Ovary (tissue), 9 donors: ENCODE measurements around the gene SUN1. TPM values are rescaled to one million over a fixed set of nuclear protein-coding genes. Genes with fewer than 3 reads are reported as not detected.

Experiments
- DNase-seq, 5 donors: peaks; one replicate each; pipeline ENCODE4 v3.0.0-alpha.2; 2019 to 2020
- H3K27ac ChIP-seq, 2 donors: fragments of 200-600 bp; one replicate each; pipeline versions ENCODE4 v1.5.1 to v1.8.0; 2019 to 2022
- H3K27me3 ChIP-seq: fragments of 200-600 bp; one replicate; pipeline ENCODE4 v1.8.0; 2022
- H3K36me3 ChIP-seq: fragments of 200-600 bp; sonication (generic); one replicate; pipeline ENCODE4 v1.5.1; 2019
- H3K4me1 ChIP-seq: one replicate; pipeline ENCODE4 v1.8.1; 2013; ENCODE audit warnings: mild to moderate bottlenecking, moderate library complexity; ENCODE audit not compliant: insufficient read depth
- H3K4me3 ChIP-seq: fragments of 200-600 bp; sonication (generic); one replicate; pipeline ENCODE4 v1.5.1; 2017
- H3K9me3 ChIP-seq, 2 donors: fragments of 200-600 bp in 1 of 2; sonication (generic) in 1 of 2; one replicate each; pipeline versions ENCODE4 v1.5.1 to v1.8.1; 2013 to 2019; ENCODE audit warnings: mild to moderate bottlenecking in 1 of 2, moderate library complexity in 1 of 2
- EP300 ChIP-seq: sonication (generic); formaldehyde crosslinking; IDR thresholded peaks from one replicate; pipeline ENCODE4 v1.6.1; 2017; ENCODE audit warnings: antibody characterized with exemption
- POLR2A ChIP-seq: fragments of 450-650 bp; IDR thresholded peaks from one replicate; pipeline ENCODE4 v1.6.1; 2017; ENCODE audit warnings: antibody characterized with exemption, mild to moderate bottlenecking, moderate library complexity
- WGBS, 3 donors: extraction: QIAGEN DNeasy Blood & Tissue Kit in 1 of 3; methylation state at CpG; one replicate each; pipeline versions ENCODE4 v1.1.5 to v1.1.7; 2013 to 2017; 5-methylcytosine and 5-hydroxymethylcytosine counted together
- intact Hi-C, 4 donors: fragments of 100-400 bp; cut with DNase I; formaldehyde crosslinking; loops; one replicate each; pipeline versions ENCODE4 v1.11.0 to v1.15.1; 2022 to 2023
- polyA plus RNA-seq, 2 donors: library from polyadenylated mRNA; stranded (reverse); fragments of 200-250 nt in 1 of 2; fragments of 350-450 nt in 1 of 2; fragmentation: Illumina TruSeq in 1 of 2; extraction: RNeasy Lipid Tissue Mini Kit (QIAGEN cat#74804) in 1 of 2; gene quantifications; one replicate each; pipeline ENCODE4 v1.2.3, GENCODE V29; 2013 to 2014
- total RNA-seq, 7 donors: library from RNA; depleted of rRNA in 2 of 7; stranded (reverse); fragments of >200 nt in 2 of 7; fragmentation: NEBNext Ultra II Directional in 3 of 7; extraction: Animal tissue kit (Norgen Biotek cat#: 25700) in 3 of 7; gene quantifications; one replicate each; pipeline versions ENCODE4 v1.1.0 to v1.2.4, GENCODE V29; 2016 to 2023
- TF ChIP-seq, protein P1 (sequence below), 3 donors: fragments of 450-650 bp in 2 of 3; fragments of 200-600 bp in 1 of 3; IDR thresholded peaks; one replicate each; pipeline versions ENCODE4 v1.5.1 to v1.8.0; 2016 to 2022; ENCODE audit warnings: antibody characterized with exemption in 3 of 3, mild to moderate bottlenecking in 1 of 3
- donor health status: DM: no; HTN: no; CAD: no; lungs with moderate emphysema.
- donor health status: DM: no; HTN: no; CAD: no.
- donor health status: Bipolar disorder and iron deficiency.
- donor health status: DM: yes; HTN: yes; CAD: no.
- donor health status: DM: no; HTN: no; CAD: no.
- donor health status: DM: yes; HTN: yes; CAD: no.

Gene SUN1
- total and polyA plus RNA-seq, 9 donors = 100 to 196 (median 143) TPM

DNA sequence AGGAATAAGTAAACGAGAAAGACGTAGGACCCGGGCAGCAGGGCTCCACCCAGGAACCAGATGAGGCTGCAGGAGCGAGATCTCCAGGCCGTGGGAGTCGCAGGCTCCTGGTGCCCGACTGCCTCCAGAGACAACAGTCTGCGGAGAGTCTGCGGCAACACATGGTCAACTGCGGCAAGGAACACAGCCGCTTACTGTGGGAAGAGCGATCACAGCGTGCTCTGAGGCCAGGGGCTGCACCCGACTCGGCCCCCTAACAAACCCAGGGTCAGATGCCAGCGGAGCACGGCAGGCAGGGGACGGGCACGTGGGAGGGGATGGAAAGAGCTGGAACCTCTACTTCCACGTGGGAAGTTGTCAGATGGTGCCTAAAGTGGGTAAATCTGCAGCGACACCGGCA lies 70.7 kb downstream of the SUN1 start:
- Histone ChIP-seq H3K4me3 (no peak overlapping the region), H3K9me3 (no peaks in the 10 kb centered on the region), H3K27ac (no peak overlapping the region), H3K36me3 (no peaks in the 10 kb centered on the region), H3K27me3 (no peaks in the 10 kb centered on the region), H3K4me1 (peaks cover 11% of the 10 kb centered on the region)
- DNase-seq = no peak
- TF ChIP-seq POLR2A = no peak
- TF ChIP-seq, protein P1, sequence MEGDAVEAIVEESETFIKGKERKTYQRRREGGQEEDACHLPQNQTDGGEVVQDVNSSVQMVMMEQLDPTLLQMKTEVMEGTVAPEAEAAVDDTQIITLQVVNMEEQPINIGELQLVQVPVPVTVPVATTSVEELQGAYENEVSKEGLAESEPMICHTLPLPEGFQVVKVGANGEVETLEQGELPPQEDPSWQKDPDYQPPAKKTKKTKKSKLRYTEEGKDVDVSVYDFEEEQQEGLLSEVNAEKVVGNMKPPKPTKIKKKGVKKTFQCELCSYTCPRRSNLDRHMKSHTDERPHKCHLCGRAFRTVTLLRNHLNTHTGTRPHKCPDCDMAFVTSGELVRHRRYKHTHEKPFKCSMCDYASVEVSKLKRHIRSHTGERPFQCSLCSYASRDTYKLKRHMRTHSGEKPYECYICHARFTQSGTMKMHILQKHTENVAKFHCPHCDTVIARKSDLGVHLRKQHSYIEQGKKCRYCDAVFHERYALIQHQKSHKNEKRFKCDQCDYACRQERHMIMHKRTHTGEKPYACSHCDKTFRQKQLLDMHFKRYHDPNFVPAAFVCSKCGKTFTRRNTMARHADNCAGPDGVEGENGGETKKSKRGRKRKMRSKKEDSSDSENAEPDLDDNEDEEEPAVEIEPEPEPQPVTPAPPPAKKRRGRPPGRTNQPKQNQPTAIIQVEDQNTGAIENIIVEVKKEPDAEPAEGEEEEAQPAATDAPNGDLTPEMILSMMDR (IDR thresholded peaks at IDR 0.05) = no peak
- TF ChIP-seq EP300 = no peak
- intact Hi-C loops = loop anchor here in 1 of 4 donors (10.0 kb wide), 1 partner anchor 282 kb away; no protein-coding TSS in a partner anchor
- WGBS, 3 donors = 59 to 83% (median 75%) methylated on average over 22 of the region's 22 CpGs

DNA sequence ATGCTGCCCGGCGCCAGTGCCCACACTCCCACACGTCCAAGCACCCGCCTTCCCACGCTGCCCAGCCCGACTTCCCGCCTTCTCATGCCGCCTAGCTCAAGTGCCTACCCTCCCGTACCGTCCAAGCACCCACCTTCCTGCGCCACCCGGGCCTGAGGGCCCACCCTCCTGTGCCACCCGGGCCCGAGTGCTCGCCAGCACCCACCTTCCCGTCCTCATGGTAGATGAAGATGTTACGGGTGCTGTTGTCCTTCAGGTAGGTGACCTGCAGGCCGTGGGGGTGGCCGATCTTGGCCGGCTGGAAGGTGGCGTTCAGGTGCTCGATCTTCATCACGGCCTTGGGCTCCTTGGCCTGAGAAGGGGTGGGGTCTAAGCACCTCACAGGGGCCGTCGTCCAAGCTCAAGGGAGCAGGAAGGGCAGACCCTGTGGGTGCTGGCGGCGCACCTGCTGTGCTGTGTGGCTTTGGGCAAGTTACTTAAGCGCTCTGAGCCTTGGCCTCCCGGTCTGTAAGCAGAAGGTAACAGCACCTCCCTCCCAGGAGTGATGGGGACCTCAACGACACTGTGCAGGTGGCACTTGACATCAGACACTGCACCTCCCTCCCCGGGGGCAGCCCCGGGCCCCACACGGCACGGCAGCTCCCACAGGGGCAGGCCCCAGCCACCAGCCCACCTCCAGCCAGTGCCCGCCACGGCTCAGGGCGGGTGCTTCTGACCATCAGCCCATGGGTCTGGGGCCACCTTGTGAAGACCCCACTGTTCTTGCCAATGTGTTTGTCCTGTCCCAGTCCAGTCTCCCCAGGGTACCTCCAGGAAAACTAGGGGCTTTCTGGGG lies 71.9 kb downstream of the SUN1 start:
- WGBS, 3 donors = 78 to 86% (median 79%) methylated on average over 33 to 37 of the region's 37 CpGs
- H3K4me1 ChIP-seq = peaks cover 11% of the 10 kb centered on the region
- H3K9me3 ChIP-seq = no peaks in the 10 kb centered on the region
- H3K27me3 ChIP-seq = no peaks in the 10 kb centered on the region
- DNase-seq = no peak
- H3K4me3 ChIP-seq = no peak overlapping the region
- no peaks in the 10 kb centered on the region for H3K36me3 ChIP-seq
- H3K27ac ChIP-seq = no peak overlapping the region
- no peak for TF ChIP-seq EP300
- TF ChIP-seq, protein P1 (IDR thresholded peaks at IDR 0.05) = no peak
- TF ChIP-seq POLR2A = no peak
- intact Hi-C loops = loop anchor here in 1 of 4 donors (10.0 kb wide), 1 partner anchor 281 kb away; no protein-coding TSS in a partner anchor

DNA sequence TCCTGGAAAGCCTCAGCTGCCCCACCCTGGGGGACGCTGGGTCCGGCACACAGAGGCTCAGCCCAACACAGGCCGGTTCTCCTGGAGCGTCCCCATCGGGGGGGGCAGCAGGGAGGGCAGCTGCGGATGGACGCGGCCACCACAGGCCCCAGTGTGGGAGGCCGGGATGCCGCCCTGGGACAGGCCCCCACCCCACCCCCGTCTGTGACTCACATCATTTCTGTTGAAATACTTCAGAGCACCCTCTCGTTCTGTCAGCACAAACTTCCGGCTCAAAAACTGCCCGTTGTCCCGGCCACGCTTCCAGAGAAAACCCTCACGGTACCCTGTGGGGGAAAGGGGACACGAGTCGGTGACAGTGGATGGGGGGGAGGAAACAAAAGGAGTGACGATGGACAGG lies 72.6 kb downstream of the SUN1 start:
- no peaks in the 10 kb centered on the region for H3K9me3 ChIP-seq
- H3K27me3 ChIP-seq = no peaks in the 10 kb centered on the region
- no peak overlapping the region for H3K4me3 ChIP-seq
- intact Hi-C loops = loop anchor here in 1 of 4 donors (10.0 kb wide), 1 partner anchor 280 kb away; no protein-coding TSS in a partner anchor
- peaks cover 16% of the 10 kb centered on the region for H3K4me1 ChIP-seq
- no peak overlapping the region for H3K27ac ChIP-seq
- TF ChIP-seq POLR2A = no peak
- no peak for TF ChIP-seq EP300
- no peaks in the 10 kb centered on the region for H3K36me3 ChIP-seq
- 38 to 40% (median 39%) methylated on average over 19 to 20 of the region's 20 CpGs for WGBS, 3 donors
- no peak for DNase-seq

DNA sequence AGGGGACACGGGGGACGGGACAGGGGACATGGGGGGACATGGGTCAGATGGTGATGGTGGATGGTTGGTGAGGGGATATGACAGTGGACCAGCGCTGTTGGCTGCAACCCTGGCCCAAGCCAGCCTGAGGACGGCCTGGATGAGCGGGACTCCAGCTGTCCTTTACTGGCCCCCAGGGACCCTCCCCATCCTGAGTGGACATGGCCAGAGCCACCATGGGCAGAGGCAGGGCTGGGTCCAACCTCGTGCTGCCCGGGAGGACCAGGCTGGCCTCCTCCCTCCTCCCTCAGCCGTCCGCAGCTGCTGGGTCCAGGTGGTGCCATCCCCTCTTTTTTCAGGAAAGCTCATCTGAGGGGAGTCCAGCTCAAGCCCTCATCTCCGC lies 74.5 kb downstream of the SUN1 start:
- no peaks in the 10 kb centered on the region for H3K9me3 ChIP-seq
- peaks cover 10% of the 10 kb centered on the region for H3K4me1 ChIP-seq
- no peak for TF ChIP-seq EP300
- no peak for TF ChIP-seq POLR2A
- TF ChIP-seq, protein P1 (IDR thresholded peaks at IDR 0.05) = no peak
- no peak overlapping the region for H3K27ac ChIP-seq
- H3K36me3 ChIP-seq = no peaks in the 10 kb centered on the region
- intact Hi-C loops = loop anchor here in 1 of 4 donors (10.0 kb wide), 1 partner anchor 278 kb away; no protein-coding TSS in a partner anchor
- DNase-seq = no peak
- H3K4me3 ChIP-seq = no peak overlapping the region
- no peaks in the 10 kb centered on the region for H3K27me3 ChIP-seq
- 30 to 59% (median 47%) methylated on average over 8 to 10 of the region's 10 CpGs for WGBS, 3 donors
